GM21447 (cell line): Measurements from ENCODE around the gene TSPAN11.

Experiments used
- ATAC-seq: cut with Tn5 transposase; IDR thresholded peaks from one replicate; pipeline ENCODE4 v1.9.1; 2021; ENCODE audit not compliant: unreplicated experiment

The TSPAN11 gene

DNA sequence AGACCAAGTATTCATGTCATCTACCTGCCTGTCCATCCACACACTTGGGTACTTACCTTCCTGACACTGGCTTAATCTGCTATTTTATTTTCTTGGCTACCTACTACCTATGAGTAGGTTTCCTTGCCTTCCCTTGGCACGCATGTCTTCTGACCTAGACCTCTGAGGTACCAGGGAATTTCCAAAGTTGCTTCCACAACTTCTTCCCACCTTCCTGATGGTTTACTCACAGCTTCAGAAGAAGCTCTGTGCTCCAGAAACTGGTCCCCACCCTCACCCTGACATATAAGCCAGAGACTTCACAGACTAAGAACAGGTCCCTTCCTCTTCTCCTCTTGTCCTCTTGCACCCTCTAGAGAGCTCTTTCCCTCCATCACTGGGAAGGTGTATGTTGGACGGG is 111.4 kb downstream of the TSPAN11 start:
- no peak for ATAC-seq

DNA sequence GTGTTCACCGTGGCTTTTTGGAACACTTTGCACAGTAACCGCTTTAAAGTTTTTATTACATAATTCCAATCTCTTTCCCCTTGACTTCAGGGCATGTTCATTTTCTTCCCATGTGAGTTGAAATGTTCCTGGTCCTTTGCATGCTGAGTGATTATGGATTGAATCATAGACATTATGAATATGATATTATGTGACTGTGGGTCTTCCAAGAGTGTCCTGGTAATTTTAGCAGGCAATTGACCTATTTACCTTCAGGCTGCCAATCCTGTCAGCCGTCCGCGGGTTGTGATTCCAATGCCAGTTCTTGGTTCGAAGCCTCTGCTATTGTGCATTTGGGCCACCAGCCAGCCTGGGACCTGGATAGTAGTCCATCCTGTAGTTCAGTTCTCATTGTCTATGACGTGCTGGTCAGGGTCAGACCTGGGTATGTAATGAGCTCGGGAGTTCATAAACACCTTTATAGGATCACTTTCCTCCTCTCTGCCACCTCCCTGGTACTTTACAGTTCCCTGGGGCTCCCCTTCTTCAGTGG is 114.6 kb downstream of the TSPAN11 start:
- ATAC-seq = no peak
